OCI-M2 (cell line): ENCODE data around the gene ZNF618.

ENCODE experiments used
- DNase-seq: peaks from one replicate; lab custom pipeline; 2025; ENCODE audit not compliant: unreplicated experiment; lab: John Stamatoyannopoulos, UW

ZNF618 gene

GRCh38 chr9:114015607-114016006, 139.5 kb downstream of the ZNF618 start:
- DNase-seq: no peak

- no peak for DNase-seq
These were observed 140.0 kb downstream of the ZNF618 start for GRCh38 chr9:114016101-114016500.

- DNase-seq: no peak
These were observed 140.7 kb downstream of the ZNF618 start for GRCh38 chr9:114016629-114017423.

DNA sequence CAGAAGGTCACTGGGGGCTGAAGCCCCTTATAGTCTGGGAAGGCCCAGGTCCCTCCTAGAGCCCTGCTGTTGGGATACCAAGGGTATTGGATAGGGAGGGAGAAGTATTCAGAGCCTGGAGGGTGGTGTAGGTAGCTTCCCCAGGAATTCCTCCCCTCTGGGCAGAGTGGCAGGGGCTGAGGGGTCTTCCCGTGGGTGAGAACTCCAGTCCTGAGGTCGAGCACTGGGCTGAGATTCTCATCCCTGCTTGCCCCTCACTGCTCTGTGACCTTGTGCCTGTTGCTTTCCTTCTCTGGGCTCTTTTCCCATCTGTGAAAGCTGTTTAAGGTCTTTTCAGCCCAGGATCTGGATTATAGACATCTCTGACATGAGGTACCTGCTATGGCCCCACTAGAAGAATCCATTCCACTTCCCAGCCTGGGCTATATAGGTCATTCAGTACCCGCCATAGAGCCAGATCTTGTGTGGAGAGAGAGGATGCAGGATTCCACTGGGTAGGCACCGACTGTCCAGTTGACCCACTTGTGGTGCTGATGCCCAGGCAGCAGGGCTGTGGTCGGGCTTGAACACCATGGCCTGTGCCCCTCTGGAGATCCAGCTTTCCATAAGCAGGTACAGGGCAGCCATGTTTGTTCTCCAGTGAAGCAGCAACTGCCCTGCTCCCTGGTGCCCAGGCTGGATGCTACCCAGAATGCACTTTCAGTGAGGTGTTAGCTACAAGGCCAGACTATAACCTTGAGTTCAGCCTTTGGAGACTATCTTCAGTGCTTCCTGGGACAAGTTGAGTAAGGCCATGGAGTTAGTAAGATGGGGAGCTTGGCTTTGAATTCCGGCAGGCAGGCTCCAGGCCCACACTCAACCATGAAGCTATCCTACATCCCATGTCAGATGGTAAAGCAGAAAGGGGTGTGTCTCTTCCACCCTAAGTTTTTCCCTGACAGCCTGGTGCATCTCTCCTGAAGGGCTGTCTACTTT, 141.9 kb downstream of the ZNF618 start:
- DNase-seq: no peak

GRCh38 chr9:114021578-114021977, 145.5 kb downstream of the ZNF618 start:
- DNase-seq: no peak

- no peak for DNase-seq
These were observed 147.9 kb downstream of the ZNF618 start for GRCh38 chr9:114023961-114024360.

DNA sequence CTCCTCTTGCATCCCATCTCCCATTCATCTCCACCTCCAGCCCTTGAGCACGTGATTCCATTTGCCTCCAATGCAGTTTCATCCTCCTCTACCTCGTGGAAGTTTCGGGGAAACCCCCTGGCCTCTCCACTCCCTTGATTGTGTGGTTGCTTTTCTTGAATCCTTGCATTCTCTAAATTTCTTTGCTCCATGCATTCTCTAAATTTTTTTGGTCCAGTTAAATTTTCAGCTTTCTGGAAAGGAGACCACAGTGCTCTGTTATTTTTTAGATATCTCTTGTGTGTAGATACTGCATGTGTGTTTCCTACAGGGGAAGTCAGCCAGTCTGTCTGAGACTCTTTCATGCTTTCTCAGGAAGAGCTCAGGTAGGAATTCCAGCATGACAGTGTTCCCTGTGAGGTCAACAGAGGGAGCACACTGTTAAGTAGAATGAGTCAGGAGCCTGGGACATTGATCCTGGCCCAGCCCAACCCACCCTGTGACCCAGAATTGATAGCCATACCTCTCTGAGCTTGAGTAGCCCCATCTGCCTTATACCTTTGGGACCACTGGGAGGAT, 149.2 kb downstream of the ZNF618 start:
- no peak for DNase-seq

GRCh38 chr9:114025760-114026159, 149.7 kb downstream of the ZNF618 start:
- no peak for DNase-seq

GRCh38 chr9:114026335-114026734, 150.2 kb downstream of the ZNF618 start:
- DNase-seq: no peak

- no peak for DNase-seq
These were observed 151.2 kb downstream of the ZNF618 start for GRCh38 chr9:114027159-114027862.

DNA sequence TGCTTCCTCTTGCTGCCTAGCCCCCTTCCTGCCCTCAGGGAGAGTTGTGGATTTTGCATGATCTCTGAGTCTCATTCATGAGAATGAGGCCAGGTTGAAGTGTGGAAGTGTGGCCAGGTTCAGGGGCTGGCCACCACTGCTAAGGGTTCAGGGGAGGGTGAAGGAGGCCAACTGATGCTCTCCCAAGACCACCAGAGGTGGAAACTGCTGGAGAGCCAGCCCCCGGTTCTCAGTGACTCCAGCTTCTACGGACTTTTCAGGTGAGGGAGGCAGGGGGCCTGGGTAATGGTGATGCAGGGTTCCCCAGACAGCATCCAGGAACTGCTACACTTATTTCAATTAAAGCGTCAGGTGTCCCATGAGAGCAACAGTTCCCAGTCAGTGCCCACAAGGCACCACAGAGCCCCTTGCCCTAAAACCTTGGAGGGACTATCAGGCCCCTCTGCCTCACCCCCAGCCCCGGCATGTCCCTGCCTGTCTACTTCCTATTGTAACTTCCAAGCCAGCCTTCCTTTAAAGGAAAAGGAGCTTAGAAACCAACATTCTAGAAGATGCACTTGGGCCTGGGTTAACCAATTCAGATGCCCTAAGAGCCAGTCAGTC, 151.9 kb downstream of the ZNF618 start:
- DNase-seq: no peak

- DNase-seq: no peak
These were observed 152.5 kb downstream of the ZNF618 start for GRCh38 chr9:114028646-114029045.

- no peak for DNase-seq
These were observed 153.4 kb downstream of the ZNF618 start for GRCh38 chr9:114029311-114030170.

DNA sequence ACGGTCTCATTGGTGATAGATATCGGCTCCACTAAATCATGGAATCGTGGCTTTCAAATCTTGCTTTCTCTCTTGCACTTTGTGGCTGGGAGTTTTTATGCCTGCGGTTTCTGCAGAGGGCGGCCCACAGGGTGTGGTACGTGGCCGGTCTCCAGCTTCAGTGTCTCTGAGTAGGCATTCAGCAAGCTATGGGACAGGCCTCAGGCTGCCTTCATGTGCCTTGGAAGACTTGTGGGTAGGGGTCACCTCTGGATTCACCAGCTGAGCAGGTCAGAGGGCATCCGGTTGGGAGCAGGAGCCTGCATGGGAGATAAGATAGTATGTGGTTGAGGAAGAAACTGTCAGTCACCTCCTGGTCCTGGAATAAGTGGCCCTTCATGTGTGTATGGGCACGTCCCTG, 154.3 kb downstream of the ZNF618 start:
- DNase-seq: no peak

DNA sequence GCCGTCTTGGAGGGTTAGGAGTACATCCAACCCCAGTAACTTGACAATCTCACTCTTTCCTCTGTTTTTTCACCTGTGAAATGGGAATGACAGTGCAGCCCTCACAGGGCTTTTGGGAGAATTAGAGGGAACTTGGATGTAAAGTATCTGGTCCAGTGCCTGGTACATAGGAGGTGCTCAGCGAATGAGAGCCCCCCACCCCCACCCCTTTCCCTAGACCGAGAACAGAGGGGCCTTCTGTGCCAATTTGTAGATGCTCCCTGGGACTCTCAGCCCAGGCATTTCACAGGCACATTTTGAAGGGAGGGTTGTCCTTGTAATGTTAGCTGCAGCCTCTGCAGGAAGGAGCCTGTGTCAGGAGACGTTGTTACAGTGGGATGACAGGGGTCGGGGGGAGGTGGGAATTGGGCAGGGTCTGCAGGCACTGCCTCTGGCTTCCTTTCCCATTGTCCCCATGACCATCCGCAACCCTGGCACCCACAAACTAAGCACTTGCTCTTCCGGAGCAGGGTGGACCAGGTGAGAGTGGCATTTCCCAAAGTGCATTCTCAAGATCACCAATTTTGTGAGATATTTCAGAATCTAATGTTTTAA, 155.0 kb downstream of the ZNF618 start:
- DNase-seq: no peak

- DNase-seq: no peak
These were observed 156.1 kb downstream of the ZNF618 start for GRCh38 chr9:114031948-114032840.

GRCh38 chr9:114033397-114034103, 157.4 kb downstream of the ZNF618 start:
- DNase-seq: no peak

GRCh38 chr9:114034196-114034595, 158.1 kb downstream of the ZNF618 start:
- no peak for DNase-seq
